HG02981 (cell line): ENCODE data around the gene CAP2.
"Not testable (repeated sequence)": the region's sequence is repeated elsewhere in the genome, so short reads cannot be mapped to it uniquely, and the experiment has no call there.

ENCODE experiments used
- ATAC-seq: cut with Tn5 transposase; IDR thresholded peaks from one replicate; pipeline ENCODE4 v1.9.1; 2021; ENCODE audit warnings: mild to moderate bottlenecking, moderate library complexity; ENCODE audit not compliant: unreplicated experiment

The CAP2 gene

DNA sequence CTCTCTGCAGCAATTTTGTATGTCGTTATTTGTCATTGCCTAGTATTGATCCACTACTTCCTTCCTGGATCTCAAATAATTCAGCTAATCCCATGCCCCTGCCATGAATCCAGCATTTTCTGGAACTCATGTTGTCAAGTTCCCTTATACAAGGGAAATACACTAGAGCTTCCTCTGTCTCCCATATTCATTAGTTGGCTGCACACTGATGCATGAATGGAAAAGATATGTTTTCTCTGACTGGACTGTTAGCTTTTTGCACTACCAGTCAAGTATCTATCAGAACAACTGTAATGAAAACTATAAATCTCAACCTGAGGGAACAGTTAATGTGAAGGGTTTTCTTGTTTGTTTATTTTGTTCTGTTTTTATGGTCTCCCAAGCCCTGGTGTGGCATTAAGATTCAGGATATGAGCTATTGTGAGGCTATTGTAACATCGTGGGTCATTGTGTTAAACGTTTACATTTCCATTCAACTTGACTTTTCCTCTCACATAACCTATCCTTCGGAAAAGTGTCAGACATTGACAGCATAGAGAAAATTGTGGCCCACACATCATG, 104.2 kb downstream of the CAP2 start:
- ATAC-seq = no peak

DNA sequence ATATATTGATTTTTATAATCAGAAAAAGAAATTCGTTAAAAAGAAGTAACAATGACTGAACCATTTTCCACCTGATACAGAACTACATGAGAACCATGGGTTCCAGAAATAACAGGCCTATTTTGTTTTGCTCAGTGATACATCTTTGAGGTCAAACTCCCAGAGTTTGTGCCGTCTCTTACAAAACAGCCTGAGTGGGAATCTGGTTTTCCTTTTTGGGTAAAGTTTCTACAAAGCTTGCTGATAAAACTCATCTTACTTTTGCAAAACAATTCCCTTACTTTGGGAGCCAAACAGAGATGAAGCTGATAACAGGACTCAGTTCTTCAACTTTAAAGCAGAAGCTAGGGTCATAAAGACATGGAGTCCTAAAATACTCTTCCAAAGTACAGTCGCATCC, 108.0 kb downstream of the CAP2 start:
- no peak for ATAC-seq

DNA sequence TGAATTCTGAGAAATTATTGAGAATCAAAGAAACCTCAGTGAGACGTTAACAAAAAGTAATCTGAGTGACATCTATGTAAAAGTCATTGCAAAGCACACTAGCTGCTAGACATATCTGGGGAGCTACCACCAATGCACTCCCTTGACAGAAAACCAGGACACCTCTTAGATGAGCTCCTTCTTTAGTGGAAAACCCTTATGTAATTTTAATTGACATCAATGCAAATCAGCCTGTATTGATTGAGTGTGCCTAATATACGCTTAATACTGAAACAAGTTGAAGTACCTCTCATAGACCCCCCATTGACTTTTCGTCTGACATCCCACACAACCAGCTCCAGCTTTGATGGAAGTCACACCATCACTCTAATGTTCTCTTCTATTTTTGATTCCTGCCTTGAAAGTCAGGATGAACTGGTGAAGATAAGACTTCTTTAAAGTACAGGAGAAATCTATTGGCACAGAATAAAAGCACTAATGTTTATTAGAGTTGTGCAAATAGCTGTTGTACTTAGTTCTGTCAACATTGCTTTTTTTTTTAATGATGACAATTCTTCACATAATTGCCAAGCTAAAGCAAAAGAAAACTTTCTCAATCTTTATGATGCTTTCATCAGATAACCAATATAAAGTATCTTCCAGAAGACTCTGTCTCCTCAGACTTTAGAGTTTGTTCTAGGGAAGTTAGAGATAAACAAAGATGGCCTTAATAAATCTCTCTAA, 108.7 kb downstream of the CAP2 start:
- ATAC-seq = no peak

DNA sequence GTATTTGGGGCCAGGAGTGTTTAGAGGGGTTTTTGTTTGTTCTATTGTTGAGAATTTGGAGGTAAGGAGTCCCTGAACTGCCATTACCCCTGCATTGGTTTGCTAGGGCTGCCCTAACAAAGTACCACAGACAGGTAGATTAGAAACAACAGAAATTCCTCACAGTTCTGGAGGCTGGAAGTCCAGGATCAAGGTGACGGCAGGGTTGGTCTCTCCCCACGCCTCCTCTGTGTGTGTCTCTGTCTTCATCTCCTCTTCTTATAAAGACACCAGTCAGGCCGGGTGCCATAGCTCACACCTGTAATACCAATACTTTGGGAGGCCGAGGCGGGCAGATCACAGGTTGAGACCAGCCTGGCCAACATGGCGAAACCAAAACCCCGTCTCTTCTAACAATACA, 109.7 kb downstream of the CAP2 start:
- ATAC-seq = no peak

DNA sequence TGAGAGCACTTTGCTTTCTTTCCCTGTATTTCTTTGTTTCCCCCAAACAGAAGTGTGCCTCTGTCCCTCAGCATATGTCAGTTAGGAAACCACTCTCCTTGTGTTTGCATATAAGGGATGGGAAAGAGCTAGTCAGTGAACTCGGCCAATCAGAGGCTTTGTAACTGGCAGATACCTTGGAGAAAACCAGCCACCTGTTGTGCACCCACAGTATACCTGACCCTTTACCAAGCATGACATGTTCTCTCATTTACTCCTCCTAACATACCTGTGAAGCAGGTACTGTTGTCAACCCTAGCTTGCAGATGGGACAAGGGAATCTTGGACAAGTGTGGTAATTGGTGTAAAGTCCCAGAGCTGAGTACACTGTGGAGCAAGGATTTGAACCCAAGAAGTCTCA, 110.6 kb downstream of the CAP2 start:
- no peak for ATAC-seq

DNA sequence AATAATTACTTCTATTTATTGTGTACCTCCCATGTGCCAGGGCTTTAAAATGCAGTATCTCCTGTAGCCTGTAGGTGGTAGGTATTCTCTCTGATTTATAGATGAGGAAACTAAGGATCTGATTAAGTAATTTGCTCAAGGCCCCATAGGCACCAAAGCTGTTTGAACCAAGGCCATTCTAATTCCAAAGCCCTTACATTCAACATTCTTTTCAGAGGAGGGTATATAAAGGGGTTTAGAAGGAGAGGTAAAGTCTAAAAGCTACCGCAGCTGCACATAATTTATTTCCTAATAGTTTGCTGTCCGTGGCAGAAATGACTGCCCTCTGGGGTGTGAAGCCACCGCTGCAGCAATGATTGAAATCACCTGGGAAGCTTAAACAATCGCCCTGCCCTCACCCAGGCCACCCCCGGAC, 111.7 kb downstream of the CAP2 start:
- no peak for ATAC-seq

DNA sequence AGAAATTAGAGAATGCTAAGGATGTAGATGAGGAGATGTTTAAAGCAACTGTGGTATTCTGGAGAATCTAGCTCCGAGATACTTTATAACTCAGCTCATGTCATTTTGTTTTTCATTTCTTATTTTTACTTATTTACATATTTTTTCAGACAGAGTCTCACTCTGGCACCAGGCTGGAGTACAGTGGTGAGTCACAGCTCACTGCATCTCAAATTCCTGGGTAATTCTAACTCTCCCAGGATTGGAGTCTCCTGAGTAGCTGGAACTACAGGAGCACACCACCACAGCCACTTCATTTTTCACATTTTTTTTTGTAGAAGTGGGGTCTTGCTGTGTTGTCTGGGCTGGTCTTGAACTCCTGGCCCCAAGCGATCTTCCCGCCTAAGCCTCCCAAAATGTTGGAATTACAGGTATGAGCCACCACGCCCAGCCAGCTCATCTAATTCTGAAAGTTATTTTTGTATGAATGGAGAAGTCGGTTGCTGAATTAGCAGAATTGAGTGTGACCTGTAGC, 112.4 kb downstream of the CAP2 start:
- no peak for ATAC-seq

DNA sequence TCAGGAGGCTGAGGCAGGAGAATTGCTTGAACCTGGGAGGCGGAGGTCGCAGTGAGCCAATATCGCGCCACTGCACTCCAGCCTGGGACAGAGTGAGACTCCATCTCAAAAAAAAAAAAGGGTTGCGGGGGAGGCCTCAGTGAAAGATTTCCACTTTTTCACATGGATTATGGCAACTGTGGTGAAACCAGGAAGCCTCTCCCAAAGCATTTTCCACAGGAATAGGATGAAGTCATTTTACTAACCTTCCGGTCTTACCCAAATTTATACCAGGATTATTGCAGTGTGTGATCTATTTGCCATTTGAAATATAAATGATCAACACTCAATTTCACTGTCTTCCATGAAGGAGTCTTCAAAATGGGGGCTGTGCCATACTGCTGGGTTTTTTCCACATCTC, 113.1 kb downstream of the CAP2 start:
- no peak for ATAC-seq

DNA sequence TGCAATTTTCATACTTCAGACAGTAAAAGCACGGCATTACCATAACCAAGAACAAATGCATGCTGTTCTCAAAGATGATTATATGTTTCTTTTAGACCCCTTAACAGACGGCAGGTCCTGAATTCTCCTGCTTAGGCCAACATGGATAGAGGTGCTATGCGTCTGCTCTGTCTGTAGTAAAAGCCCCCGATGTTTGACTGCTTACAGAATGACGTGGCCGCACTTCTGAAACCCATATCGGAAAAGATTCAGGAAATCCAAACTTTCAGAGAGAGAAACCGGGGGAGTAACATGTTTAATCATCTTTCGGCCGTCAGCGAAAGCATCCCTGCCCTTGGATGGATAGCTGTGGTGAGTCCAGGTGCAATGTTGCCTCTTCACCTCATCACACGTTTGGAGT, 113.6 kb downstream of the CAP2 start:
- no peak for ATAC-seq

DNA sequence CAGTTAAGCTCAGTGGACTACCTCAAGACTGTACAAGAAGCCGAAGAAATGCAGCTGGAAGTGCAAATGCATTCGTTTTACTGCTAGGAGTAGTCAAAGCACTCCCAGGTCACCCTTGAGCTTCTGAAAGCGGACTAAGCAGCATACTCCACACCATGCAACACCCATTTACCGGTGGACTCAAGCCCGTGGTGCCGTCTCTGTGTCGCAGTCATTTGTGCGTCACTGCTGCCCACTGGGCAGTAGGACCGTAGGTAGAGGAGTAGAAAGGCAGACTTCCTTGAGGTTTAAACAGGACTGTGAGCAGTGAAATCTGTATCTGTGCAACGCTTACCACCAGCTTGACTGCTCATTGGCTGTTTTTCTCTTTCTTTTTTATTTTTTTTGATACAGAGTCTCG, 117.7 kb downstream of the CAP2 start:
- no peak for ATAC-seq

DNA sequence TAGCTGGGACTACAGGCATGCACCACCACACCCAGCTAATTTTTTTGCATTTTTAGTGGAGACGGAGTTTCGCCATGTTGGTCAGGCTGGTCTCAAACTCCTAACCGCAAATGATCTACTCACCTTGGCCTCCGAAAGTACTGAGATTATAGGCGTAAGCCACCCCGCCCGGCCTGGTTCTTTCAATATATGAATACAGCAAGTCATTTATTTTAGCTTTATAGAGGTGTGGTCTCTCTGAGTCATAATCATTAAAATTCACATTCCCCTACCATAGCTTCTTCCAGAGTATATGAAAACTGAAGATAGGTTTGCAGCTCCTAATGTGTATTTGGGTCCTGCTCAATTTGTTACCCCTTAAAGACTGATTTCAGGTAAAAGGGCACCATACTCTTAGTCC, 118.2 kb downstream of the CAP2 start:
- no peak for ATAC-seq

DNA sequence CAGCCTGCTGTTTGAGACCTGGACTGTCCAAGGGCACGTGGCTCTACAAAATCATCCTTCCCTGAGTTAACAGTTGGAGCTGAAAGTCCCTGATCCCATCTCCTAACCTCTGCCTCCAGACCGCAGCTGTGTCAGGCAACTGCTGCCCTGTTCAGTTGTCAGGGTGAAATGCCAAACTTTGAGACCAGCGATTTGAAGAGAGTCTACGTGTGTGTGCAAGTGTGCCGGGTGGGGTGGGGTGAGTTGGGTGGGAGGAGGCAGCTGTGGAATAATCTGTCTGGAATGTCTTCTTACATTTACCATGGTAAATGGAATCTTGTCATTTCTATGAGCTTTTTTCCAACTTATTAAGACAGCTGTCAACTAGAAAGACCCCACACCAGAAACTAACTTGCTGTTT, 125.7 kb downstream of the CAP2 start:
- no peak for ATAC-seq

DNA sequence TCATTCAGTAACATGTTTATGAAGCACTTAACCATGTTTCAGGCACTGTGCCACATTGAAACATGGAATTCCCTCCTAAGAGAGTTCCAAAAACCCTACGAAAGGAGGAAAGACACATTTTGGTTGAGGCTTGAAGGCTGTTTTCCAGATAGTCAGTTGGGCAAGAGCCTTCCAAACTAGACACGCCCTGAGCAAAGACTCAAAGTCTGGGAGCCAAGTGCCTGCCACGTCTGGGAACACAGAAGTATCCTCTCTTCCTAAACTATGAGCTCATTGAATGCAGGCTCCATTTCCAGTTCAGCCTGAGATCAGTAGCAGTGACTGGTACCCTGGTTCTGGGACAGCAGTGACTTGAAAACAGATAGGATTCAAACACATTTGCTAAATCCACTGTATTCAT, 132.2 kb downstream of the CAP2 start:
- ATAC-seq = no peak

DNA sequence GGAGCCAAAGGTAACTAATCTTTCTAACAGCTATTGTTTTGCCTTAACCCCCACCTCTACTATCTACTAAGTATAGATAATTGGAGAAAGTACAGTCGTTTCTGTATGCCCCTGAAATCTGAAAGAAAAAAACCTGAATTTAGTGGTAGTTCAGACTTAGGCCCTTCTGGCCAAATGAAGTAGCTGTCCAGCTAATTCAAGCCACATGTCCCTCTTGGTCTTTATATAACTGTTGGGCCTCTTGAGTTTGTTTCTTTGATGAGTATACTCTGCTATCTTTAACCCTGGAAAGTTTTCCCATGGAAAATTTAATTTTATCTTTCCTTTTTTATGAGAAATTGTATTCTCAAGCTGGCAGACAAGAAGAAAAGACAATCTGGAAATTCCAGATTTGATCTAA, 133.7 kb downstream of the CAP2 start:
- no peak for ATAC-seq

DNA sequence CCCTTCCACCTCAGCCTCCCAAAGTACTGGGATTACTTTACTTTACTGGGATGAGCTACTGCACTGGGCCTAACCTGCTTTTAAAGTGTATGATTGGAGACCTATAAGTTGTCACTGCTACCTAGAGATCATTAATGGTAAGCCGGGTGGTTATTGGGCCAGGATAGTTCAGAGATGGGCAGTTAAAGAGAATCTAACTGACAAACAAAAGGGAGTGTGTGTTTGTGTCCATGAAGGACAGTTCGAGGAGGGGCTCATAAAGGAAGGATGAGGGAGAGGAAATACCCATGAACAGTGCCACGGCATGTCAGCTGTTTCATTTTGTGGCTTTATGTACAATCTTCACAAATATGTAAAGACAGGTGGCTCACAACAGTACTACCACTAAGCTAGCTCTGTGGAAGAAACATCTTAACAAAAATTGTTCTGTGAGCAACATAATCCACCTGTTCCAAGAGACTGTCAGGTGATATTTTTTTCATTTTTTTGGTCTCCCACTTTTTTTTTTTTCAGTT, 137.0 kb downstream of the CAP2 start:
- ATAC-seq = no peak

DNA sequence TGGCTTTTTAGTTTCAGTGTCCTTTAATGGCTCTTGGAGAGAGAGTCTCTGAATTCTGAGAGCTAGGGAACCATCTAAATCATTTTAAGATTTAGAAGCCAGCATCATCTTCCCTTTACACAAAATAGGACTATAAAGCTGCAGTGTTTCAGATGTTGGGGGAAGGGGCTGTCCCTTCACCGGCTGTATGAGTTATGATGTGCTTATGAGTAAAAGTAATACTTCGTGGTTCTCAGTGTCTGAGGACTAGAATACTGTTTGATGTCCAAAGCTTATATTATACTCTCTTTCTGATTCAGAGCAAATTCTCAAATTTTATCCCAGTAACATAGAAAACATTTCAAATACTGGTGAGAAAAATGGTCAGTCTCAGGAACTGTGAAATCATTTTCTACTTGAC, 143.2 kb downstream of the CAP2 start:
- no peak for ATAC-seq

DNA sequence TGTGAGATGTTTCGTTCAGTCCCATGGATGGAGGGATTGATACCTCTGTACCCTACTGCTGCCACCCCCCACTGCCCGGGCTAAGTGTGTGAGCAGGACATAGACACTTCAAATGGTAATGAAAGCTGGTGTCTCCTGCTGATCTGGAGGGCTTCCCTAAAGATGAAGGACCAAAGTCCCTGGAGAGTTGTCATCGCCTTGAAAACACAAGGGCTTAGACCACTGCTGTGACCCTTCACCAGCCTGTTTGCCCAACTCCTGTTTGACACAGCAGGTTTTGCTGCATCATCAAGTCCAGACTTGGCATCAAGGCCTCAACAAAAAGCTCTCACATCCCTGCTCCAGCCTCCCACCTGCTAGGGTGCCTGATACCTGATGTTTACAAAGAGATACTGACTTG, 148.8 kb downstream of the CAP2 start:
- no peak for ATAC-seq

DNA sequence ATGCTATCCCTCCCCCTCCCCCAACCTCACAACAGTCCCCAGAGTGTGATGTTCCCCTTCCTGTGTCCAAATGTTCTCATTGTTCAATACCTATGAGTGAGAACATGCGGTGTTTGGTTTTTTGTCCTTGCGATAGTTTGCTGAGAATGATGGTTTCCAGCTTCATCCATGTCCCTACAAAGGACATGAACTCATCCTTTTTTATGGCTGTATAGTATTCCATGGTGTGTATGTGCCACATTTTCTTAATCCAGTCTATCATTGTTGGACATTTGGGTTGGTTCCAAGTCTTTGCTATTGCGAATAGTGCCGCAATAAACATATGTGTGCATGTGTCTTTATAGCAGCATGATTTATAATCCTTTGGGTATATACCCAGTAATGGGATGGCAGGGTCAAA, 152.3 kb downstream of the CAP2 start:
- not testable (repeated sequence) for ATAC-seq

DNA sequence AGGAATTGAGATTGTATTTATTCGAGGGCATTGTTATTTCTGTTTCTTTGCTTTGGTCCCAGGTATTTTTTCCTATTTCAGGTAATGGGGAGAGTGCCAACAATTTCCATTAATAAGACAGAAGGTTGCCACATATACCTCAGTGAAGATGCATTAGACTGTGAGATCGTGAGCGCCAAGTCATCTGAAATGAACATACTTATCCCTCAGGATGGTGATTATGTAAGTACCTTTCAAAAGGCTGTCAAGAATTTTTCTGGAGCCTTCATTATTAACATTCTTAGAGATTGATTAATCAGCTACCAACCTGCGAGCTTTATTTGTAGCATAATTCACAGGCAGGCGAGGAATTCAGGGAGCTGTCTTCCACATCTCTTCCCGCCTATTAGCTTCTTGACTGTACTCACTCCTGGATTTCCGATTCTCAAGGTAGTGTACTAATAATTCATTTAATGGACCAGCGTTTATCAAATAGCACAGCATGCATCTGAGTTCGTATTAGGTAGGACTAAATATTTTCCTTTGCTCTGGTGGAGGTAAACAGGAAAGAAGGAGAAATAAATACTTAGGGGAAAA, 158.1 kb downstream of the CAP2 start:
- ATAC-seq = no peak

DNA sequence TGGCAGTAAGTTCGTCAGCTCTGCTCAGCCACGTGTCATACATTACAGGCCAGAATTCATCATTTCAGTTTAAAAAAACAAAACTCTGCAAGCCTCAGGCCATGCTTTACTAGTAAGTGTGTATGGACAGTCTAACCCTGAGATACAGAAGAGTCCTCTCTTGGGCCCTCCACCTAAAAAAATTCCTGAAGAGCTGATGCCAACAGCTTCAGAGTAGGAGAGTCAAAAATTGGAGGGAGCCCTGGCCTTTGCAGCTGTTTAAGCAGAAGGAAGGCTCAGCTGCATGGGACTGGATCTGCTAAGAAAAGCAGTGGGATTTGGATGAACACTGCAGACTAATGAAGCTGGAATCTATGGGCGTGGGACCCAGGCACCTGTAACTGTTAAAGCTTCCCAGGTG, 159.5 kb downstream of the CAP2 start:
- ATAC-seq = no peak

DNA sequence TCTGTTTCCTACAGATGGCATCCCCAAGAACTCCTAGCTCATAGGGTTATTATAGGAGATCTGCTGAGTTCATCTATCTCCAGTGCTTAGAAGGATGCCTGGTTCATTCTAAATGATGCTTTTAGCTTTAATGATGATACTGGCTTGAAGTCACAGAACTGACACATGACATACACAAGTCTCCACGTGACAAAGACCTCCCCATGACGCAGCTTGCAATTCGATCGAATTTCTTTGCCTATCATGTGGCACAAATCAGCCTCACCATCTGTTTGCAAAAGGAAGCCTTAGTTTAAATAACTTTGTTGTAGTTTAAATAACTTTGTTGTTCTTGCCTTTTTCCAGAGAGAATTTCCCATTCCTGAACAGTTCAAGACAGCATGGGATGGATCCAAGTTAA, 162.6 kb downstream of the CAP2 start:
- no peak for ATAC-seq

DNA sequence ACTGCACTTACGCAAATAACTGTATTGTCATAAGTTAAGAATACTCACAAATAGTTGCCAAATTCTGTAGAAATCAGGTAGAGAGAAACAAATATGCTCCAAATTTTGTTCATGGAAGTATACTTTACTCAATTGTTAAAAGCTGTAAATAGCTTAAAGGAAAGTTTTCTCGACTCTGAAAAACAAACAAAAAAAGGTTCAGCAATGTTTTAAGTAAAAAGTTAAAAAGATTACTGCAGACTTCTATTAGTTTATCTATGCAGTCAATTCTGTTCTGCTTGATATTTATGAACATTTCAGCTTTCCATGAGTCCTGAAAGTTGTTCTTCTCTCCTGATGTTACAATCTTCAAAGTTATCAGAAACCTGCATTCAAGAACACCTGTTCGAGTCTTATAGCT, 169.2 kb downstream of the CAP2 start:
- no peak for ATAC-seq
